ENCODE results near the gene TPPP2. TPM values are rescaled to one million over a fixed set of nuclear protein-coding genes. Genes with fewer than 3 reads are reported as not detected.

Gene TPPP2
- total RNA-seq, 1 experiment from 2014 or later = 0.35 TPM

GRCh38 chr14:21081521-21082142 lies 51.6 kb downstream of the TPPP2 start:
- H3K27me3 Mint-ChIP-seq (ENCODE audit: low read depth) = no peaks in the 10 kb centered on the region
- peaks cover 2% of the 10 kb centered on the region for H3K4me1 Mint-ChIP-seq
- no peak overlapping the region for H3K27ac Mint-ChIP-seq
- no peak for TF ChIP-seq FOXJ3 (CRISPR knock-in tag; IDR thresholded peaks at IDR 0.05; ENCODE audit: borderline replicate concordance)
- TF ChIP-seq EMX1 (CRISPR knock-in tag; IDR thresholded peaks at IDR 0.05) = no peak
- CTCF ChIA-PET = interaction anchor here (1.4 to 1.9 kb wide), 5 partner anchors 9 to 13 kb away, joined by 5 to 10 read pairs (median 7); no protein-coding TSS in a partner anchor
- ATAC-seq (no peak; the same call in 1 of the 2 replicates), DNase-seq (ENCODE audit: low spot score) (no peak)
- POLR2A ChIA-PET = interaction anchor here (0.6 to 1.3 kb wide), 2 partner anchors 11 to 15 kb away, joined by 3 to 4 read pairs; no protein-coding TSS in a partner anchor
- no peak overlapping the region for H3K4me3 Mint-ChIP-seq
- H3K36me3 Mint-ChIP-seq = peaks cover 75% of the 10 kb centered on the region
- no peaks in the 10 kb centered on the region for H3K9me3 Mint-ChIP-seq

Small RNAs within 50 kb of the gene (microRNA-seq; reads per million reads assigned to microRNA genes)
- gene MIR6717 (ENCODE audit: borderline number of aligned reads) = not detected

Other genes with a start within 250 kb of the TPPP2 start
- 0.18 to 0.37 TPM (median 0.18 TPM) in 3 replicates for gene RNASE6, start 248.9 kb upstream of the TPPP2 start, total RNA-seq (2021)
- 3.4 to 6.2 TPM (median 4.7 TPM) in 3 replicates for gene RNASE1, start 227.4 kb upstream of the TPPP2 start, total RNA-seq (2021)
- not detected in 3 replicates for gene RNASE3, start 138.8 kb upstream of the TPPP2 start, total RNA-seq (2021)
- not detected in 3 replicates for gene RNASE2, start 74.7 kb upstream of the TPPP2 start, total RNA-seq (2021)
- gene METTL17, start 40.2 kb upstream of the TPPP2 start, total RNA-seq (2021) = 79.5 to 98.1 TPM (median 90.8 TPM) in 3 replicates
- gene SLC39A2, start 30.9 kb upstream of the TPPP2 start, total RNA-seq (2021) = 0.14 TPM in 1 of 3 replicates, not detected in the others
- 28.5 to 32.2 TPM (median 30.1 TPM) in 3 replicates for gene NDRG2, start 5.2 kb upstream of the TPPP2 start, total RNA-seq (2021)
- gene RNASE13, start 4.6 kb downstream of the TPPP2 start, total RNA-seq (2021) = not detected in 3 replicates
- gene RNASE7, start 12.1 kb downstream of the TPPP2 start, total RNA-seq (2021) = not detected in 3 replicates
- not detected in 3 replicates for gene RNASE8, start 27.6 kb downstream of the TPPP2 start, total RNA-seq (2021)
- 58.6 to 74.2 TPM (median 58.8 TPM) in 3 replicates for gene ARHGEF40, start 40.1 kb downstream of the TPPP2 start, total RNA-seq (2021)
- gene ZNF219, start 68.4 kb downstream of the TPPP2 start, total RNA-seq (2021) = 149 to 154 TPM (median 149 TPM) in 3 replicates
- gene TMEM253, start 70.8 kb downstream of the TPPP2 start, total RNA-seq (2021) = 1.7 to 2.2 TPM (median 1.9 TPM) in 3 replicates
- gene OR5AU1, start 125.8 kb downstream of the TPPP2 start, total RNA-seq (2021) = not detected in 3 replicates
- 982 to 1,062 TPM (median 1,056 TPM) in 3 replicates for gene HNRNPC, start 239.2 kb downstream of the TPPP2 start, total RNA-seq (2021)
- 0.41 to 0.71 TPM (median 0.50 TPM) in 3 replicates for gene RPGRIP1, start 249.9 kb downstream of the TPPP2 start, total RNA-seq (2021)